Fibroblast of gingiva (primary cell): ENCODE data around the gene L3MBTL4.

Source experiments
- DNase-seq: peaks from one replicate; pipeline ENCODE4 v3.0.0-alpha.2; 2011; ENCODE audit warnings: low read depth

L3MBTL4 gene

GRCh38 chr18:6249788-6250187 lies 164.9 kb downstream of the L3MBTL4 start:
- DNase-seq: no peak

- no peak for DNase-seq
Measured at GRCh38 chr18:6249170-6249569, 165.5 kb downstream of the L3MBTL4 start.

- DNase-seq: no peak
Measured at GRCh38 chr18:6248017-6248416, 166.7 kb downstream of the L3MBTL4 start.

- DNase-seq: no peak
Measured at GRCh38 chr18:6242004-6242403, 172.7 kb downstream of the L3MBTL4 start.

GRCh38 chr18:6239716-6240115 lies 175.0 kb downstream of the L3MBTL4 start:
- no peak for DNase-seq

- no peak for DNase-seq
Measured at GRCh38 chr18:6236258-6236657, 178.5 kb downstream of the L3MBTL4 start.

GRCh38 chr18:6222271-6222670 lies 192.4 kb downstream of the L3MBTL4 start:
- no peak for DNase-seq

- DNase-seq: no peak
Measured at GRCh38 chr18:6221602-6222014, 193.1 kb downstream of the L3MBTL4 start.

- DNase-seq: no peak
Measured at GRCh38 chr18:6220129-6220528, 194.6 kb downstream of the L3MBTL4 start.

- DNase-seq: peak; percentile 22
Measured at GRCh38 chr18:6219116-6219717, 195.5 kb downstream of the L3MBTL4 start.

- no peak for DNase-seq
Measured at GRCh38 chr18:6215888-6216287, 198.8 kb downstream of the L3MBTL4 start.

- DNase-seq: no peak
Measured at GRCh38 chr18:6211174-6211504, 203.6 kb downstream of the L3MBTL4 start.

GRCh38 chr18:6210349-6211173 lies 204.2 kb downstream of the L3MBTL4 start:
- no peak for DNase-seq

GRCh38 chr18:6207941-6208340 lies 206.8 kb downstream of the L3MBTL4 start:
- no peak for DNase-seq

GRCh38 chr18:6207116-6207515 lies 207.6 kb downstream of the L3MBTL4 start:
- DNase-seq: no peak

- peak; percentile 7 for DNase-seq
Measured at GRCh38 chr18:6205706-6206105, 209.0 kb downstream of the L3MBTL4 start.

- no peak for DNase-seq
Measured at GRCh38 chr18:6204476-6204875, 210.2 kb downstream of the L3MBTL4 start.

GRCh38 chr18:6203791-6204190 lies 210.9 kb downstream of the L3MBTL4 start:
- DNase-seq: no peak

- DNase-seq: no peak
Measured at GRCh38 chr18:6202861-6203260, 211.8 kb downstream of the L3MBTL4 start.

GRCh38 chr18:6200204-6200774 lies 214.4 kb downstream of the L3MBTL4 start:
- no peak for DNase-seq

GRCh38 chr18:6199777-6200176 lies 214.9 kb downstream of the L3MBTL4 start:
- no peak for DNase-seq

- no peak for DNase-seq
Measured at GRCh38 chr18:6198585-6198984, 216.1 kb downstream of the L3MBTL4 start.

- DNase-seq: no peak
Measured at GRCh38 chr18:6194640-6195039, 220.1 kb downstream of the L3MBTL4 start.
